H9 (cell line): ENCODE data around the gene KRT31. TPM values are rescaled to one million over a fixed set of nuclear protein-coding genes. Genes with fewer than 3 reads are reported as not detected.

ENCODE experiments used
- DNase-seq: peaks from one replicate; pipeline ENCODE4 v3.0.0-alpha.2; 2017
- H2AFZ ChIP-seq: one replicate; pipeline ENCODE4 v1.6.1; 2013; ENCODE audit warnings: mild to moderate bottlenecking, low read length, control low read depth, moderate library complexity
- H2AK5ac ChIP-seq: 2 replicates; pipeline ENCODE4 v1.6.1; 2013; ENCODE audit warnings: low read length, control low read depth, mixed read lengths; ENCODE audit not compliant: insufficient read length
- H2BK120ac ChIP-seq: one replicate; pipeline ENCODE4 v1.6.1; 2013; ENCODE audit warnings: low read depth, mild to moderate bottlenecking, low read length, control low read depth, inconsistent platforms; ENCODE audit not compliant: poor library complexity, severe bottlenecking
- H2BK12ac ChIP-seq: 2 replicates; pipeline ENCODE4 v1.6.1; 2013; ENCODE audit warnings: low read length, control low read depth, mixed read lengths, low read depth; ENCODE audit not compliant: insufficient read length
- H2BK15ac ChIP-seq: 2 replicates; pipeline ENCODE4 v1.6.1; 2013; ENCODE audit warnings: low read depth, low read length, control low read depth
- H2BK20ac ChIP-seq: one replicate; pipeline ENCODE4 v1.6.1; 2013; ENCODE audit warnings: low read depth, mild to moderate bottlenecking, low read length, control low read depth, inconsistent platforms; ENCODE audit not compliant: poor library complexity, severe bottlenecking
- H2BK5ac ChIP-seq: 2 replicates; pipeline ENCODE4 v1.6.1; 2013; ENCODE audit warnings: low read length, control low read depth, mixed read lengths; ENCODE audit not compliant: insufficient read length
- H3K14ac ChIP-seq: 2 replicates; pipeline ENCODE4 v1.6.1; 2013; ENCODE audit warnings: low read length, control low read depth; ENCODE audit not compliant: insufficient read depth
- H3K18ac ChIP-seq: 2 replicates; pipeline ENCODE4 v1.6.1; 2013; ENCODE audit warnings: low read depth, mild to moderate bottlenecking, mixed read lengths, low read length, control low read depth; ENCODE audit not compliant: insufficient read length
- H3K23ac ChIP-seq: 2 replicates; pipeline ENCODE4 v1.6.1; 2013; ENCODE audit warnings: low read length, control low read depth, mixed read lengths, low read depth; ENCODE audit not compliant: insufficient read length
- H3K23me2 ChIP-seq: 2 replicates; pipeline ENCODE4 v1.6.1; 2013; ENCODE audit warnings: low read depth, mild to moderate bottlenecking, mixed read lengths, low read length, control low read depth; ENCODE audit not compliant: insufficient read length, poor library complexity, severe bottlenecking
- H3K27ac ChIP-seq: 2 replicates; pipeline ENCODE4 v1.5.1; 2013; ENCODE audit warnings: low read length, control low read depth, mixed read lengths, low read depth; ENCODE audit not compliant: insufficient read length
- H3K27me3 ChIP-seq: 2 replicates; pipeline ENCODE4 v1.6.1; 2013; ENCODE audit warnings: low read length, control low read depth, inconsistent platforms; ENCODE audit not compliant: insufficient read depth
- H3K4ac ChIP-seq: 2 replicates; pipeline ENCODE4 v1.6.1; 2013; ENCODE audit warnings: low read depth, mild to moderate bottlenecking, control low read depth, inconsistent platforms, low read length, moderate library complexity
- H3K4me1 ChIP-seq: 2 replicates; pipeline ENCODE4 v1.6.1; 2013; ENCODE audit warnings: low read length, control low read depth, inconsistent platforms; ENCODE audit not compliant: insufficient read depth
- H3K4me2 ChIP-seq: 2 replicates; pipeline ENCODE4 v1.6.1; 2013; ENCODE audit warnings: low read length, control low read depth, mixed read lengths; ENCODE audit not compliant: insufficient read length, insufficient read depth
- H3K56ac ChIP-seq: 2 replicates; pipeline ENCODE4 v1.6.1; 2013; ENCODE audit warnings: low read depth, mild to moderate bottlenecking, mixed read lengths, low read length, control low read depth; ENCODE audit not compliant: insufficient read length
- H3K79me1 ChIP-seq: 2 replicates; pipeline ENCODE4 v1.6.1; 2013; ENCODE audit warnings: low read depth, mild to moderate bottlenecking, moderate library complexity, low read length, control low read depth, inconsistent platforms; ENCODE audit not compliant: insufficient read depth, poor library complexity, severe bottlenecking
- H3K79me2 ChIP-seq: 2 replicates; pipeline ENCODE4 v1.6.1; 2013; ENCODE audit warnings: low read length, control low read depth, inconsistent platforms; ENCODE audit not compliant: insufficient read depth
- H3K9ac ChIP-seq: 2 replicates; pipeline ENCODE4 v1.6.1; 2013; ENCODE audit warnings: low read length, control low read depth, mixed read lengths; ENCODE audit not compliant: insufficient read length; ENCODE audit errors: extremely low read depth
- H3K9me3 ChIP-seq: one replicate; pipeline ENCODE4 v1.6.1; 2013; ENCODE audit warnings: low read depth, low read length, inconsistent platforms; ENCODE audit not compliant: control insufficient read depth
- H3T11ph ChIP-seq: one replicate; pipeline ENCODE4 v1.6.1; 2013; ENCODE audit warnings: mild to moderate bottlenecking, low read length, control low read depth, inconsistent platforms
- H4K20me1 ChIP-seq: one replicate; pipeline ENCODE4 v1.6.1; 2013; ENCODE audit not compliant: control insufficient read depth, insufficient read length, insufficient read depth
- H4K5ac ChIP-seq: 2 replicates; pipeline ENCODE4 v1.6.1; 2013; ENCODE audit warnings: low read depth, mild to moderate bottlenecking, mixed read lengths, low read length, control low read depth; ENCODE audit not compliant: insufficient read length
- H4K8ac ChIP-seq: replicated peaks from 2 replicates; pipeline ENCODE4 v1.6.1; 2013; ENCODE audit warnings: low read length, control low read depth, mixed read lengths, low read depth; ENCODE audit not compliant: insufficient read length
- H4K91ac ChIP-seq: 2 replicates; pipeline ENCODE4 v1.6.1; 2013; ENCODE audit warnings: low read depth, mild to moderate bottlenecking, moderate library complexity, mixed read lengths, low read length, control low read depth; ENCODE audit not compliant: insufficient read length
- H3K27ac Mint-ChIP-seq, 3 experiments: 2 replicates in 2 of 3; 3 replicates in 1 of 3; pipeline ENCODE4 v1.8.0; 2020 to 2021; ENCODE audit warnings: mixed read lengths in 3 of 3, mild to moderate bottlenecking in 1 of 3, moderate library complexity in 1 of 3
- H3K27me3 Mint-ChIP-seq: 2 replicates; pipeline ENCODE4 v1.8.0; 2021; ENCODE audit warnings: low read depth, mild to moderate bottlenecking, moderate library complexity, mixed read lengths
- H3K36me3 Mint-ChIP-seq, 3 experiments: 2 replicates in 2 of 3; 3 replicates in 1 of 3; pipeline ENCODE4 v1.8.0; 2020 to 2021; ENCODE audit warnings: low read depth in 3 of 3, mixed read lengths in 3 of 3; ENCODE audit not compliant: insufficient read depth in 1 of 3
- H3K4me1 Mint-ChIP-seq, 2 experiments: 2 replicates each; pipeline ENCODE4 v1.8.0; 2020; ENCODE audit warnings: mixed read lengths in 2 of 2
- H3K4me3 Mint-ChIP-seq, 2 experiments: 2 replicates in 1 of 2; 3 replicates in 1 of 2; pipeline ENCODE4 v1.8.0; 2020 to 2021; ENCODE audit warnings: mild to moderate bottlenecking in 2 of 2, mixed read lengths in 2 of 2, moderate library complexity in 1 of 2
- H3K9me3 Mint-ChIP-seq, 2 experiments: 2 replicates in 1 of 2; 3 replicates in 1 of 2; pipeline ENCODE4 v1.8.0; 2020; ENCODE audit warnings: mild to moderate bottlenecking in 2 of 2, mixed read lengths in 2 of 2, moderate library complexity in 1 of 2
- CTCF ChIP-seq: fragments of 200-600 bp; sonication (generic); conservative IDR thresholded peaks from 3 replicates; pipeline ENCODE4 v1.8.0; 2021; ENCODE audit warnings: antibody characterized with exemption, mild to moderate bottlenecking
- WGBS: extraction: QIAGEN DNeasy Blood & Tissue Kit; methylation state at CpG from one replicate; pipeline ENCODE4 v1.1.7; 2013; ENCODE audit warnings: missing lambda C conversion rate, low lambda C conversion rate, mixed read lengths; ENCODE audit not compliant: insufficient read length; ENCODE audit errors: extremely low coverage; 5-methylcytosine and 5-hydroxymethylcytosine counted together
- total RNA-seq: library from RNA; stranded (reverse); gene quantifications from 2 replicates; pipeline ENCODE4 v1.2.1, GENCODE V29; 2021

Gene KRT31
- total RNA-seq, 1 experiment from 2014 or later, result not detected

- Histone ChIP-seq H3K4me1 (no peaks in the 10 kb centered on the region), H4K8ac (no peak overlapping the region), H2BK20ac (no peak overlapping the region), H3K18ac (no peak overlapping the region), H3K79me1 (no peaks in the 10 kb centered on the region), H3K23ac (no peak overlapping the region), H2BK5ac (no peak overlapping the region), H3K79me2 (no peaks in the 10 kb centered on the region), H2BK15ac (no peak overlapping the region), H3K27me3 (no peaks in the 10 kb centered on the region), H4K20me1 (no peaks in the 10 kb centered on the region), H2AK5ac (no peak overlapping the region), H2BK12ac (no peak overlapping the region), H3K9ac (no peak overlapping the region), H3K56ac (no peak overlapping the region), H2BK120ac (no peak overlapping the region), H3K23me2 (no peaks in the 10 kb centered on the region), H4K91ac (no peak overlapping the region), H3T11ph (no peak overlapping the region), H3K9me3 (no peaks in the 10 kb centered on the region), H3K27ac (no peak overlapping the region), H3K4ac (no peak overlapping the region), H4K5ac (no peak overlapping the region), H3K14ac (no peak overlapping the region), H3K4me2 (no peak overlapping the region), H2AFZ (no peak overlapping the region)
- no peak overlapping the region for H3K4me3 Mint-ChIP-seq
- no CpG with 5 or more reads among the region's 9 CpGs for WGBS
- H3K27ac Mint-ChIP-seq, result peak overlapping the region in 1 of 3 experiments; percentile 62; a peak in 1 of 7 replicates
- peaks cover 10% of the 10 kb centered on the region for H3K27me3 Mint-ChIP-seq
- H3K9me3 Mint-ChIP-seq, result no peaks in the 10 kb centered on the region; a peak in 1 of 5 replicates
- no peak for TF ChIP-seq CTCF
- no peaks in the 10 kb centered on the region; a peak in 1 of 7 replicates for H3K36me3 Mint-ChIP-seq
- H3K4me1 Mint-ChIP-seq, result peaks cover 2 to 4% of the 10 kb centered on the region in 2 experiments
- no peak for DNase-seq
Observed at GRCh38 chr17:41437769-41438168, 40.4 kb upstream of the KRT31 start.
